OCI-M1 (cell line): ENCODE data around the gene GGACT.
"Not testable (repeated sequence)": the region's sequence is repeated elsewhere in the genome, so short reads cannot be mapped to it uniquely, and the experiment has no call there.

Experiments
- DNase-seq: peaks from one replicate; lab custom pipeline; 2025; lab: John Stamatoyannopoulos, UW

The GGACT gene

GRCh38 chr13:100588331-100589177 is at the start of gene GGACT:
TSS of gene GGACT (minus strand) at chr13:100588789. CDS start at chr13:100532591, 56,198 bp downstream.
- peak; percentile 88 for DNase-seq

- DNase-seq, result no peak
These were observed 49.2 kb upstream of the GGACT start for GRCh38 chr13:100637796-100638195.

GRCh38 chr13:100637380-100637779 is 48.8 kb upstream of the GGACT start:
- DNase-seq, result no peak

- DNase-seq, result no peak
These were observed 47.9 kb upstream of the GGACT start for GRCh38 chr13:100636441-100636840.

GRCh38 chr13:100636004-100636403 is 47.4 kb upstream of the GGACT start:
- no peak for DNase-seq

- DNase-seq, result no peak
These were observed 46.1 kb upstream of the GGACT start for GRCh38 chr13:100634696-100635095.

GRCh38 chr13:100633461-100633860 is 44.9 kb upstream of the GGACT start:
- no peak for DNase-seq

- no peak for DNase-seq
These were observed 42.0 kb upstream of the GGACT start for GRCh38 chr13:100630555-100630954.

GRCh38 chr13:100627120-100627519 is 38.5 kb upstream of the GGACT start:
- DNase-seq, result no peak

GRCh38 chr13:100625447-100625846 is 36.9 kb upstream of the GGACT start:
- DNase-seq, result no peak

GRCh38 chr13:100620792-100621191 is 32.2 kb upstream of the GGACT start:
- no peak for DNase-seq

- no peak for DNase-seq
These were observed 31.4 kb upstream of the GGACT start for GRCh38 chr13:100619940-100620339.

- not testable (repeated sequence) for DNase-seq
These were observed 30.3 kb upstream of the GGACT start for GRCh38 chr13:100618897-100619296.

GRCh38 chr13:100613031-100613430 is 24.4 kb upstream of the GGACT start:
- DNase-seq, result no peak

GRCh38 chr13:100611678-100612492 is 23.3 kb upstream of the GGACT start:
- DNase-seq, result peak; percentile 79

- peak; percentile 75 for DNase-seq
These were observed 22.1 kb upstream of the GGACT start for GRCh38 chr13:100610391-100611347.

GRCh38 chr13:100608906-100609305 is 20.3 kb upstream of the GGACT start:
- DNase-seq, result peak; percentile 51

- no peak for DNase-seq
These were observed 19.9 kb upstream of the GGACT start for GRCh38 chr13:100608489-100608888.

GRCh38 chr13:100604918-100605710 is 16.5 kb upstream of the GGACT start:
- no peak for DNase-seq

- DNase-seq, result no peak
These were observed 14.0 kb upstream of the GGACT start for GRCh38 chr13:100602493-100603111.

GRCh38 chr13:100601716-100602115 is 13.1 kb upstream of the GGACT start:
- no peak for DNase-seq
